ENCODE results near the gene CCDC87.

The CCDC87 gene

GRCh38 chr11:66628061-66628603 lies 35.3 kb upstream of the CCDC87 start:
- FAIRE-seq (no peak), DNase-seq (ENCODE audit: insufficient read length) (no peak)
- no peak; the same call in 1 of the 2 replicates for TF ChIP-seq POLR2A (IDR thresholded peaks at IDR 0.05; ENCODE audit: low read depth, low read length)
- TF ChIP-seq POLR2AphosphoS5 (IDR thresholded peaks at IDR 0.05; ENCODE audit: low read depth, low read length): peak; percentile 61; the same call in 1 of the 2 replicates

GRCh38 chr11:66626926-66627325 lies 34.1 kb upstream of the CCDC87 start:
- TF ChIP-seq POLR2A (IDR thresholded peaks at IDR 0.05; ENCODE audit: low read depth, low read length): no peak
- TF ChIP-seq POLR2AphosphoS5 (IDR thresholded peaks at IDR 0.05; ENCODE audit: low read depth, low read length): no peak; the same call in 1 of the 2 replicates
- TF ChIP-seq TAF1 (IDR thresholded peaks at IDR 0.05; ENCODE audit: borderline replicate concordance, low read depth, low read length): no peak
- DNase-seq (ENCODE audit: insufficient read length) (no peak), FAIRE-seq (no peak)

GRCh38 chr11:66626382-66626781 lies 33.5 kb upstream of the CCDC87 start:
- FAIRE-seq (no peak), DNase-seq (ENCODE audit: insufficient read length) (no peak)
- TF ChIP-seq TAF1 (IDR thresholded peaks at IDR 0.05; ENCODE audit: borderline replicate concordance, low read depth, low read length): no peak
- no peak for TF ChIP-seq POLR2A (IDR thresholded peaks at IDR 0.05; ENCODE audit: low read depth, low read length)
- TF ChIP-seq POLR2AphosphoS5 (IDR thresholded peaks at IDR 0.05; ENCODE audit: low read depth, low read length): no peak

DNA sequence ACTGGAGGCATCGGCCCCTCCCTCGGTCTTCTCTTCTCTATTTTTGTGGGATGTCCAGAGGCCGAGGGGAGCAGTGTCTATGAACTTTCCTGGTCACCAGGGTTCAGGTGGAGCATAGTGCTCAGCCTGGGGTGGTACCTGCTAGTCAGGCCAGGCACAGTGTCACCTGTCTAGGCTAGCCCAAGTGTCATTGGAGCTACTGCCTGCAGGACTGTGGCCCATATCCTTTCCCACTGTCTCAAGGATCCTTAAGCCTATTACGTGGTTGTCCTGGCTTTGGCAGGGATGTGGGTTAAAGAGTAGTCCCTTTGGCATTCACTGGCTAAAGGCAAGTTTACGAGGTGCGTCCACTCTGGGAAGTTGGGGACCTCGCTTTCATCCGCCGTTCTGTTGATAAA lies 32.9 kb upstream of the CCDC87 start:
- no peak for DNase-seq (ENCODE audit: insufficient read length)
- no peak for FAIRE-seq
- TF ChIP-seq TAF1 (IDR thresholded peaks at IDR 0.05; ENCODE audit: borderline replicate concordance, low read depth, low read length) (no peak), POLR2AphosphoS5 (IDR thresholded peaks at IDR 0.05; ENCODE audit: low read depth, low read length) (0 out of 2 replicates have a peak, but pooled peaks have one; percentile 42)

DNA sequence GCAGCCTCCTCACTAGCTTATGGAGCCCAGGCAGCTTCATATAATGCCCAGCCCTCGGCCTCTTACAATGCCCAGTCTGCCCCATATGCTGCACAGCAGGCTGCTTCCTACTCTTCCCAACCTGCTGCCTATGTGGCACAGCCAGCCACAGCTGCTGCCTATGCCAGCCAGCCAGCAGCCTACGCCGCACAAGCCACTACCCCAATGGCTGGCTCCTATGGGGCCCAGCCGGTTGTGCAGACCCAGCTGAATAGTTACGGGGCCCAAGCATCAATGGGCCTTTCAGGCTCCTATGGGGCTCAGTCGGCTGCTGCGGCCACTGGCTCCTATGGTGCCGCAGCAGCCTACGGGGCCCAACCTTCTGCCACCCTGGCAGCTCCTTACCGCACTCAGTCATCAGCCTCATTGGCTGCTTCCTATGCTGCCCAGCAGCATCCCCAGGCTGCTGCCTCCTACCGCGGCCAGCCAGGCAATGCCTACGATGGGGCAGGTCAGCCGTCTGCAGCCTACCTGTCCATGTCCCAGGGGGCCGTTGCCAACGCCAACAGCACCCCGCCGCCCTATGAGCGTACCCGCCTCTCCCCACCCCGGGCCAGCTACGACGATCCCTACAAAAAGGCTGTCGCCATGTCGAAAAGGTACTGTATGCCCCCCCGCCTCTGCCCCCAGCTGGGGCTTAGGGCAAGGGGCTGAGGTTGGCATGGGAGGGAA lies 32.3 kb upstream of the CCDC87 start:
- FAIRE-seq: no peak
- TF ChIP-seq POLR2A (IDR thresholded peaks at IDR 0.05; ENCODE audit: low read depth, low read length): peak; percentile 0; the same call in 1 of the 2 replicates
- no peak; the same call in 1 of the 2 replicates for TF ChIP-seq POLR2AphosphoS5 (IDR thresholded peaks at IDR 0.05; ENCODE audit: low read depth, low read length)
- no peak for TF ChIP-seq TAF1 (IDR thresholded peaks at IDR 0.05; ENCODE audit: borderline replicate concordance, low read depth, low read length)
- DNase-seq (ENCODE audit: insufficient read length): no peak

GRCh38 chr11:66624450-66624849 lies 31.6 kb upstream of the CCDC87 start:
- DNase-seq (ENCODE audit: insufficient read length): no peak
- FAIRE-seq: no peak
- TF ChIP-seq TAF1 (IDR thresholded peaks at IDR 0.05; ENCODE audit: borderline replicate concordance, low read depth, low read length): no peak
- TF ChIP-seq POLR2AphosphoS5 (IDR thresholded peaks at IDR 0.05; ENCODE audit: low read depth, low read length): no peak; the same call in 1 of the 2 replicates

GRCh38 chr11:66619080-66619554 lies 26.3 kb upstream of the CCDC87 start:
- DNase-seq (ENCODE audit: insufficient read length) (no peak), FAIRE-seq (no peak)
- no peak for TF ChIP-seq TAF1 (IDR thresholded peaks at IDR 0.05; ENCODE audit: borderline replicate concordance, low read depth, low read length)
- TF ChIP-seq POLR2A (IDR thresholded peaks at IDR 0.05; ENCODE audit: low read depth, low read length): no peak
- TF ChIP-seq POLR2AphosphoS5 (IDR thresholded peaks at IDR 0.05; ENCODE audit: low read depth, low read length): no peak

- DNase-seq (ENCODE audit: insufficient read length): no peak
- TF ChIP-seq POLR2A (IDR thresholded peaks at IDR 0.05; ENCODE audit: low read depth, low read length) (no peak), TAF1 (IDR thresholded peaks at IDR 0.05; ENCODE audit: borderline replicate concordance, low read depth, low read length) (no peak), POLR2AphosphoS5 (IDR thresholded peaks at IDR 0.05; ENCODE audit: low read depth, low read length) (no peak)
- FAIRE-seq: no peak
Observed at GRCh38 chr11:66617155-66617834, 24.4 kb upstream of the CCDC87 start.

DNA sequence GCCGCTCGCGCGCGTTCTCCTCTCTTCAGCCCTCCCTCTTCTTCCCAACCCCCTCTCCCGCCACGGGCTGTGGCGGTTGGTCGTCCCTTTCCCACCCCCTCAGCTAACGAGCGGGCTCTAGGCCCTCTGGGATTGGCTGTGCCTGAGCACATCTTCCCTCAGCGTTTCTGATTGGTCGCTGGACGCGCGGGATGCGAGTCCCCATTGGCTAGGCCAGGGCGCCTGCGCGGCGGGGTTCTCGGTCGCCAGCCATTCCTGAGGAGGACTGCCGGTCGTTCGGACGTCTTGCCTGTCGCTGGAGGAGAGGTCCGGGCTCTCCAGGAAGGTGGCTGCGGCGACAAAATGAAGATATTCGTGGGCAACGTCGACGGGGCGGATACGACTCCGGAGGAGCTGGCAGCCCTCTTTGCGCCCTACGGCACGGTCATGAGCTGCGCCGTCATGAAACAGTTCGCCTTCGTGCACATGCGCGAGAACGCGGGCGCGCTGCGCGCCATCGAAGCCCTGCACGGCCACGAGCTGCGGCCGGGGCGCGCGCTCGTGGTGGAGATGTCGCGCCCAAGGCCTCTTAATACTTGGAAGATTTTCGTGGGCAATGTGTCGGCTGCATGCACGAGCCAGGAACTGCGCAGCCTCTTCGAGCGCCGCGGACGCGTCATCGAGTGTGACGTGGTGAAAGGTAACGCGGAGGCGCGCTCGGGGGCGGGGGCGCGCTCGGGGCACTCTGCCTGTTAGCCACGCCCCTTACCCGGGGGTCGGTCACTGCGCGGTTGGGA lies 23.7 kb upstream of the CCDC87 start, which contains the start of gene RBM14:
TSS of gene RBM14 (plus strand) at position 252 of the 776 bp plus-strand sequence. CDS start at position 343, 91 bp downstream.
- peak; percentile 93 for TF ChIP-seq TAF1 (IDR thresholded peaks at IDR 0.05; ENCODE audit: borderline replicate concordance, low read depth, low read length)
- TF ChIP-seq POLR2A (IDR thresholded peaks at IDR 0.05; ENCODE audit: low read depth, low read length): peak; percentile 98
- TF ChIP-seq POLR2AphosphoS5 (IDR thresholded peaks at IDR 0.05; ENCODE audit: low read depth, low read length): peak; percentile 99
- peak; percentile 98 for FAIRE-seq
- DNase-seq (ENCODE audit: insufficient read length): peak; percentile 99

DNA sequence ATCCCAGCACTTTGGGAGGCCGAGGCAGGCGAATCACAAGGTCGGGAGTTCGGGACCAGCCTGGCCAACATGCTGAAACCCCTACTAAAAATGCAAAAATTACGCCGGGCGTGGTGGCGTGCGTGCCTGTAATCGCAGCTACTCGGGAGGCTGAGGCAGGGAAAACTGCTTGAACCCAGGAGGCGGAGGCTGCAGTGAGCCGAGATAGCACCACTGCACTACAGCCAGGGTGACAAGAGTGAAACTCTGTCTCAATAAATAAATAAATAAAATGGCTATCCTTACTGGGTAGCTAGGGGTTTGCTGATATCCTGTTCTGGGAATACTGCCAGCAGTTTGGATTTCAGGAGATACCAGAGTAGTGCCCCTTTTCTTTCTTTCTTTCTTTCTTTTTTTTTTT lies 21.2 kb upstream of the CCDC87 start:
- FAIRE-seq (no peak), DNase-seq (ENCODE audit: insufficient read length) (no peak)

GRCh38 chr11:66612458-66612857 lies 19.6 kb upstream of the CCDC87 start:
- no peak for DNase-seq (ENCODE audit: insufficient read length)
- TF ChIP-seq POLR2AphosphoS5 (IDR thresholded peaks at IDR 0.05; ENCODE audit: low read depth, low read length): no peak
- TF ChIP-seq TAF1 (IDR thresholded peaks at IDR 0.05; ENCODE audit: borderline replicate concordance, low read depth, low read length): no peak
- TF ChIP-seq POLR2A (IDR thresholded peaks at IDR 0.05; ENCODE audit: low read depth, low read length): no peak
- no peak for FAIRE-seq

More for the DNA sequence above, 21.2 kb upstream of the CCDC87 start:
- no peak for TF ChIP-seq POLR2A (IDR thresholded peaks at IDR 0.05; ENCODE audit: low read depth, low read length)
- no peak for TF ChIP-seq POLR2AphosphoS5 (IDR thresholded peaks at IDR 0.05; ENCODE audit: low read depth, low read length)
- TF ChIP-seq TAF1 (IDR thresholded peaks at IDR 0.05; ENCODE audit: borderline replicate concordance, low read depth, low read length): no peak

Data from GM12892 (cell line).